GM18870 (cell line): Measurements from ENCODE around the gene MYL11.

ENCODE experiments used
- ATAC-seq: cut with Tn5 transposase; IDR thresholded peaks from one replicate; pipeline ENCODE4 v1.9.1; 2021; ENCODE audit warnings: moderate library complexity; ENCODE audit not compliant: unreplicated experiment

The MYL11 gene

DNA sequence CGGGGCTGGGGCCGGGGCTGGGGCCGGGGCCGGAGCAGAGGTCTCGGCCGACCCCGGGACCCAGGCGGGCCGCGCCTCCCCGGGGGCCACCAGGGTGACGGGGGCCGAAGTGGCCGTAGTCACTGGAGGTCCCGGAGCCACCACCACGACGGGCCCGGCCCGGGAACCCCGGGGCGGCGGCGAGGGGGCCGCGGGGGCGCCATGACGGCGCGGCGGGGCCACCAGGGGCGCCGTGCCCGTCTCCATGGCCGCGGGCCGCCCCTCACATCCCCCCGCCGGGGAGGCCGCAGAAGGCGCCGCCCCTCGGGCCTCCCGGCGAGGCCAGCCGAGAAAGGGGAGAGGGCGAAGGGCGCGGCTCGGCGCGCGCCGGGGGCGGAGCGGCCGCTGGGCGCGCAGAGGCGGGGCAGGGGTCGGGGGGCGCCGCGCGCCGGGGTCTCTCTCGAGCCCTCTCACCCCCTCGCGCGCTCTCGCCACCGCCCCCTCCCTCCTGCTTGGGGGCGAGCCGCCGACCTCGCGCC is 4.6 kb upstream of the MYL11 start:
- no peak for ATAC-seq

GRCh38 chr16:30370456-30371247 is 4.0 kb upstream of the MYL11 start, which contains the start of gene TBC1D10B:
Gene TBC1D10B (minus strand): TSS chr16:30370494. CDS start chr16:30370183, 311 bp downstream.
- peak; percentile 85 for ATAC-seq

GRCh38 chr16:30371248-30371816 is 3.3 kb upstream of the MYL11 start:
- ATAC-seq = no peak

DNA sequence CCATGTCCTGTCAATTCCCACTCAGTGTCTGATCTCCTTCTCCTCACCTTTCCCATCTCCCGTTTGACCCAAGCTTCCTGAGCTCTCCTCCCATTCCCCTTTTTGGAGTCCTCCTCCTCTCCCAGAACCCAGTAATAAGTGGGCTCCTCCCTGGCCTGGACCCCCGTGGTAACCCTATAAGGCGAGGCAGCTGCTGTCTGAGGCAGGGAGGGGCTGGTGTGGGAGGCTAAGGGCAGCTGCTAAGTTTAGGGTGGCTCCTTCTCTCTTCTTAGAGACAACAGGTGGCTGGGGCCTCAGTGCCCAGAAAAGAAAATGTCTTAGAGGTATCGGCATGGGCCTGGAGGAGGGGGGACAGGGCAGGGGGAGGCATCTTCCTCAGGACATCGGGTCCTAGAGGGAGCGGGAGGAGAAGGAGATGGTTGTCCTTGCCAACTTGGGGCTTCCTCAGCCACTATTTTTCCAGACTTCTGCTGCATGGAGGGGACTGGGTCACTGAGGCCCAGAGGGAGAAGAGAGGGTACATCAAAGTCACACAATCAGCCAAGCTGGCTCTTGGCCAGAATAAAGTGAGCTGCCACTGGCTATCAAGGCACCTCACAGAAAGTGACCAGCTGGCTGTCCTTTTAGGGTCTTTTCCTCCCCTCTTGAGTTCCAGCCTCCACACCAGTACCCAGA is 2.4 kb upstream of the MYL11 start:
- ATAC-seq = no peak

DNA sequence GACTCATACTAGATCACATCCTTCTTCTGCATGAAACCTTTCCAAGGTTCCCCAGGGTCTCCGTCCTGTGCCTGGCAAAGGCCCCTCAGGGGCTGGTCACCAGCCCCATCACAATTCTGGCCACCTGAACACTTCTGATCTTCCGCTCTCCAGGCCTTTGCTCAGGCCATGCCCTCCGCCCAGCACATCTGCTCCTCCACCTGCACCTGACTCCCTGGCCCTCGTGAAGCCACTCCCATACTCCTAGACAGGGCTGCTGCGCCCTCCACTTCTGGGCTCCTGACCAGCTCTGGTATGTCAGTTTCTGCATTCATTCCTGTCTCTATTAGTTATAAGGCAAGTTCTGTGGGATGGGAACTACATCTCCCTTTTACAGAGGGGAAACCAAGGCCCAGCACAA is 1.9 kb upstream of the MYL11 start:
- no peak for ATAC-seq

DNA sequence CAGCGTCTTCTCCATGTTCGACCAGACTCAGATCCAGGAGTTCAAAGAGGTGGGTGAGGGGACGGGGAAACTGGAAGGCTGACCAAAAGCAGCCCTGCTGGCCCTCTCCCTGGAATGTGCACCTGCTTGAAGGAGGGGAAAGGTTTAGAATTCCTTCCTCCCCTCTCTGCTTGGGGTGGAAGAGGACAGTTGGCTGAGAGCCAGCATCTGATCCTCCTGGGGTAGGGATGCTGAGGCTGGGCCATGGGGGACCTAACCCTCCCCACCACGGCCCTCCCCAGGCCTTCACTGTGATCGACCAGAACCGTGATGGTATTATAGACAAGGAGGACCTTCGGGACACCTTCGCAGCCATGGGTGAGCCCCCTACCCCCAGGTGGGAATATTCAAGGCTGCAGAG is 1.3 kb downstream of the MYL11 start:
- ATAC-seq = no peak

- no peak for ATAC-seq
Measured at GRCh38 chr16:30376461-30376902, 1.9 kb downstream of the MYL11 start.

- ATAC-seq = no peak
Measured at GRCh38 chr16:30377050-30377811, 2.6 kb downstream of the MYL11 start.

DNA sequence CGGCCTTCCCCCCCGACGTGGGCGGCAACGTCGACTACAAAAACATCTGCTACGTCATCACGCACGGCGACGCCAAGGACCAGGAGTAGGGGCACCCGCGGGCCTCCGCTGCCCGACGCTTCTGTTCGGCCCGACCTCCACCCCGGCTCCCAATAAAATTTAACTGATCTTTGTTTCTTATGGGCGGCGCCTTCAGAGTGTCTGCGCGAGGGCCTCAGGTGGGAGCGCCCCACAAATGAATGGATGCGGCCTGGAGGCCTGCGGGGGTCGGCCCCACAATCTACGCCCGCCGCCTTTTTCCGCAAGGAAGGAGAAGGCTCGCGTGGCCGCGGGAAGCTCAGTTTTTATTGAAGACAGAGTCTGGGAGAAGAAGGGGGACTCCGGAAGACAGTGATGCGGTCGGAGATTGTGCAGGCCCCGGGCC is 3.2 kb downstream of the MYL11 start:
- peak; percentile 24 for ATAC-seq

- ATAC-seq = peak; percentile 69
Measured at GRCh38 chr16:30378236-30379157, 3.9 kb downstream of the MYL11 start.

GRCh38 chr16:30379158-30379783 is 4.7 kb downstream of the MYL11 start:
- no peak for ATAC-seq

- ATAC-seq = no peak
Measured at GRCh38 chr16:30380072-30380802, 5.6 kb downstream of the MYL11 start.

DNA sequence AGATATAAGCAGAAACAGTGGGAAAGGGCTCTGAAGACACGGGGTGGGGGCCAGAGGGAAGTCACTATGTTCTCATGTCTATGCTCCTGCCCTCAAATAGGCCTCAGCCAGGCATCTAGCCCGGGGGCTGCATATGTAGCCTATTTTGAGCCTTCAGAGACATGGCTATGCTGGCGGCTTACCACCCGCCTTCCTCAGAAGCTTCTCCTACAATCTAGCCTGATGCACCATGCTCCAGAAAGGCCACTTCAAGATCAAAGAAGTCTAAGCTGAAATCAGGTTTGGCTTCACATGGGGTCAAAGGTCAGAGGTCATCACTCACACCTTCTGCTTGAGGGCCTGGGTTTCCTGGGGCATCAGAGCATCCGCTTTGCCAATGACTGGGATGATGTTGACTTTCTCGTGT is 6.2 kb downstream of the MYL11 start:
- no peak for ATAC-seq

- no peak for ATAC-seq
Measured at GRCh38 chr16:30381291-30382041, 6.9 kb downstream of the MYL11 start.

DNA sequence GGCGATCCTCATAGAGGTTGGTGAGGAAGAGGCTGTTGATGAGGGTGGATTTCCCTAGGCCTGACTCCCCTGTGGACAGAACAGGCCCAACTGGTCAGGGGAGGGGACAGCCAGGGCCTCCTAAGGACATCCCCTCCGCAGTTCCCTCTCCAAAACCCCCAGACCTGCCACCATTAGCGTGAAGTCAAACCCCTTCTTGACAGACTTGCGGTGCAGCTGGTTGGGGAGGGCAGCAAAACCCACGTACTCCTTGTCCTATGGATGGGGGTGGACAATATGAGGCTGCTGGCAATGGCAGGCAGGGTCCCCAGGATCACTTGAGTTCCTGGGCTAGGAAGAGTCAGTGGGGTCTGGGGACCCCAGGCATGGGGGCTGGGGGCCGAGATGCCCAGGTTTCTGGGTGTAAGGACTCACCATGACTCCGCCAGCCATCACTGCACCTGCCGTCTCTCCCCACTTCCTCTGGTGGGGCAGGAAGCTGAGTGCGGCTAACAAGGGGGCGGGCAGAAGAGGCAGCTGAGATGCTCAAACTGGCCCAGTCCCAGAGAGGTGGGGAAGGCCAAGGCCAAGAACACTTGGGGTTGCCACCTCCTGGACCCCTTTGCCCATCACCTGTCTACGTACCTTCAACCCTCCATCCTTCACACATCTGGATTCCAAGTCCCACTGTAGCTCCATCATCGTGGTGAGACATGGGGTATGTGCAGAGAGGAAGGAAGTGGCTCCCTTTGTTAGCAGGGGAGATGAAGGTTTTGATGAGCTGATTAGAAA is 7.7 kb downstream of the MYL11 start, which contains the start of gene SEPTIN1:
TSS of gene SEPTIN1 (minus strand) at position 451 of the 771 bp plus-strand sequence. CDS start at position 432, 19 bp downstream.
- no peak for ATAC-seq

GRCh38 chr16:30383521-30383920 is 8.9 kb downstream of the MYL11 start:
- ATAC-seq = no peak

DNA sequence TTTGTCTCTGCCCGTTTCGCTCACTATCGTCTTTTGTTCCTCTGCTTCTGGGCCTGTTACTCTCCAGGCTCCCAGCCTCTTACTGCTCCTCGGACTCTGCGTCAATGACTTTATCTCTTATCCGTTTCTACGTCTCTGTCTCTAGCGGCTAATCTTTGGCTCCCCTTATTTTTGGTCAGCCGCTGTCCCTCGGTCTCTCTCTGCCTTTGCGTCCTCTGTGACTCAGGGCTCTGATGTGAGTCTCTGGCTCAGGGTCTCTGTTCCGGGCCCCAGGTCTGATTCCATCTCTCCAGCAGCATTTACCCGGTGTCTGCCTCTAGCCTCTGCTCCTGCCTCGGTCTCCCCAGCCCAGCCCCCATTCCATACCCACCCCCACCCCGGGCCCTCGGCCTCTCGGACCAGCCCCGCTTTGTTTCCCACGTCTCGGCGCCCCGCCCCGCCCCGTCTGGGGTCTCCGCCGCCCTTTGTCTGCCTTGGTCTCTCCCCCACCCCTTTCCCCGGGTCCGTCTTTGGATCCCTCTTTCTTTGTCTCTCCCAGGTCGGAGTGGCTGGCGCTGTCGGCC is 20.1 kb downstream of the MYL11 start:
- no peak for ATAC-seq
